Adrenal gland (tissue), 12 donors: ENCODE results near the gene ZNF592. TPM values are rescaled to one million over a fixed set of nuclear protein-coding genes. Genes with fewer than 3 reads are reported as not detected.

Experiments
- DNase-seq, 7 donors: peaks; one replicate each; pipeline ENCODE4 v3.0.0-alpha.2; 2019 to 2020
- H3K27ac ChIP-seq, 5 donors: fragments of 200-600 bp; sonication (generic) in 4 of 5; 1 replicate in 3 of 5; 2 replicates in 2 of 5; pipeline versions ENCODE4 v1.5.1 to v1.8.0; 2016 to 2020; ENCODE audit warnings: mild to moderate bottlenecking in 1 of 5
- H3K27me3 ChIP-seq: fragments of 200-600 bp; 2 replicates; pipeline ENCODE4 v1.8.0; 2021
- H3K36me3 ChIP-seq, 2 donors: fragments of 200-600 bp; replicated peaks in 1 of 2; 1 replicate in 1 of 2; 2 replicates in 1 of 2; pipeline versions ENCODE4 v1.5.1 to v1.8.0; 2018 to 2022
- H3K4me1 ChIP-seq, 2 donors: fragments of 200-600 bp; replicated peaks in 1 of 2; 1 replicate in 1 of 2; 2 replicates in 1 of 2; pipeline versions ENCODE4 v1.5.1 to v1.8.0; 2018 to 2021
- H3K4me3 ChIP-seq, 4 donors: fragments of 200-600 bp; sonication (generic) in 3 of 4; one replicate each; pipeline ENCODE4 v1.5.1; 2016 to 2018
- H3K9me3 ChIP-seq, 3 donors: fragments of 200-600 bp; sonication (generic) in 1 of 3; replicated peaks in 1 of 3; 1 replicate in 2 of 3; 2 replicates in 1 of 3; pipeline versions ENCODE4 v1.5.1 to v1.8.0; 2016 to 2021
- POLR2A ChIP-seq, 2 donors: fragments of 450-650 bp; IDR thresholded peaks; one replicate each; pipeline ENCODE4 v1.6.1; 2017; ENCODE audit warnings: antibody characterized with exemption in 2 of 2, mild to moderate bottlenecking in 2 of 2, moderate library complexity in 1 of 2
- WGBS, 4 donors: extraction: QIAGEN DNeasy Blood & Tissue Kit in 2 of 4; methylation state at CpG; one replicate each; pipeline versions ENCODE4 v1.1.5 to v1.1.7; 2013 to 2017; 5-methylcytosine and 5-hydroxymethylcytosine counted together
- intact Hi-C, 2 donors: fragments of 100-400 bp; cut with DNase I; formaldehyde crosslinking; loops; one replicate each; pipeline versions ENCODE4 v1.14.1 to v1.15.0; 2022 to 2023
- polyA plus RNA-seq, 3 donors: library from polyadenylated mRNA; stranded (reverse); fragments of 200-250 nt in 2 of 3; fragments of 350-450 nt in 1 of 3; fragmentation: Illumina TruSeq in 1 of 3; extraction: RNeasy Lipid Tissue Mini Kit (QIAGEN cat#74804) in 1 of 3; gene quantifications; one replicate each; pipeline ENCODE4 v1.2.3, GENCODE V29; 2013 to 2014
- total RNA-seq, 9 donors: library from RNA; depleted of rRNA in 4 of 9; stranded (reverse); fragments of >200 nt in 4 of 9; fragments of 120-200 nt in 1 of 9; fragmentation: NEBNext Ultra II Directional in 1 of 9; extraction: Animal tissue kit (Norgen Biotek cat#: 25700) in 1 of 9; gene quantifications; one replicate each; pipeline versions ENCODE4 v1.1.0 to v1.2.4, GENCODE V29; 2013 to 2023
- TF ChIP-seq, protein P1 (sequence below), 6 experiments: fragments of 450-650 bp in 4 of 6; fragments of 200-600 bp in 2 of 6; sonication (generic) in 1 of 6; IDR thresholded peaks; 1 replicate in 5 of 6; 2 replicates in 1 of 6; pipeline versions ENCODE4 v1.5.1 to v1.8.0; 2016 to 2021; ENCODE audit warnings: antibody characterized with exemption in 6 of 6, mild to moderate bottlenecking in 2 of 6, moderate library complexity in 1 of 6
- donor health status: healthy with polysubstance abuse.
- donor health status: Bipolar disorder and iron deficiency.
- donor health status: DM: yes; HTN: yes; CAD: no.
- donor health status: DM: no; HTN: no; CAD: no.
- donor health status: DM: no; HTN: no; CAD: no.
- donor health status: DM: yes; HTN: yes; CAD: no.

ZNF592 gene
- total and polyA plus RNA-seq, 12 donors: 8.1 to 30.3 (median 24.2) TPM

DNA sequence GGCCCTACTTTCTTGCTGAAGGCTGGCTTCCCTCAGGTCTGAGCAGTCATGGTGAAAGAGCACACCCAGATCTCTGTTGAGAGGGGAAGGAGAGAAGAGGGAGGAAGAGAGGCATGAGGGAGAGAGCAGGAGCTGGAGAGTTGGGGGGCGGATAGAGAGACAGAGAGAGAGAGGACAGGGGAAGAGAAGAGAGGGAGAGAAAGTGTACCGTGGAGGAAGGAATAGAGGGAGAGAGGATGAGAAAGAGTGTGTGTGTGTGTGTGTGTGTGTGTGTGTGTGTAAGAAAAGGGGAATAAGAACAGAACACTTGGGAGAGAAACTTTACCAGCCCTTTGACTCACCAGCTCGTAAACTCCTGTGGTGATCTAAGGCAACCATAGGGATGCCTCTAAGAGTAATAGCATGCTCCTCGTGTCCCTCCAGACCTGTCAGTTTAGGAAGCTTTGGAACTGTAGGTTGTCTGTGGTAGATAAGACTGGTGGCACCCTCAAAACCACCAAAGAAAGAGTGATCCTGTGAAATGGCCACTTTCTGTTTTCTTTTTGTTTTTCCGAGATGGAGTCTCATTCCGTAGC lies 18.2 kb downstream of the ZNF592 start:
- Histone ChIP-seq H3K36me3 (peaks cover 0 to 24% of the 10 kb centered on the region in 2 donors), H3K9me3 (no peaks in the 10 kb centered on the region), H3K4me3 (no peak overlapping the region), H3K4me1 (peaks cover 22 to 36% of the 10 kb centered on the region in 2 donors), H3K27ac (no peak overlapping the region), H3K27me3 (no peaks in the 10 kb centered on the region)
- intact Hi-C loops: no loop called here
- DNase-seq: no peak
- WGBS, 4 donors: 79 to 91% (median 87%) methylated on average over 6 of the region's 6 CpGs
- no peak for TF ChIP-seq POLR2A (IDR thresholded peaks at IDR 0.05)

DNA sequence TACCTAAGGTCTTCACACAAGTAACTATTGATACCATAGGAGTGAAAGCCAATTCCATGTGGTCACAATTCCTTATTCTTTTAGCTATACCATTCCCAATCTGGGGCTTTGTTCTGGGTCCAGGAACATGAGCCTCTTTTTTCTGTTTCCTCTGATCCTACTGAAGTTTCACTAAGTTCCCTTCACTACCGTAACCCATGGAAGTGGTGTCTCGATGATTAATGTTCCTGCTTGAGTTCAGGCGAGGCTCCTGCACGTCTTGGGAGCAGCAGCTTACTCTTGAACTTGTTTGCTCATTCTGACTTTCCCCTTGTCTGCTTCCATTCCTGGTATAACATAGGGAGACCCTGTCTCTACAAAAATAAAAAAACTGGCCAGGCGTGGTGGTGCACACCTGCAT lies 23.6 kb downstream of the ZNF592 start:
- TF ChIP-seq, protein P1, sequence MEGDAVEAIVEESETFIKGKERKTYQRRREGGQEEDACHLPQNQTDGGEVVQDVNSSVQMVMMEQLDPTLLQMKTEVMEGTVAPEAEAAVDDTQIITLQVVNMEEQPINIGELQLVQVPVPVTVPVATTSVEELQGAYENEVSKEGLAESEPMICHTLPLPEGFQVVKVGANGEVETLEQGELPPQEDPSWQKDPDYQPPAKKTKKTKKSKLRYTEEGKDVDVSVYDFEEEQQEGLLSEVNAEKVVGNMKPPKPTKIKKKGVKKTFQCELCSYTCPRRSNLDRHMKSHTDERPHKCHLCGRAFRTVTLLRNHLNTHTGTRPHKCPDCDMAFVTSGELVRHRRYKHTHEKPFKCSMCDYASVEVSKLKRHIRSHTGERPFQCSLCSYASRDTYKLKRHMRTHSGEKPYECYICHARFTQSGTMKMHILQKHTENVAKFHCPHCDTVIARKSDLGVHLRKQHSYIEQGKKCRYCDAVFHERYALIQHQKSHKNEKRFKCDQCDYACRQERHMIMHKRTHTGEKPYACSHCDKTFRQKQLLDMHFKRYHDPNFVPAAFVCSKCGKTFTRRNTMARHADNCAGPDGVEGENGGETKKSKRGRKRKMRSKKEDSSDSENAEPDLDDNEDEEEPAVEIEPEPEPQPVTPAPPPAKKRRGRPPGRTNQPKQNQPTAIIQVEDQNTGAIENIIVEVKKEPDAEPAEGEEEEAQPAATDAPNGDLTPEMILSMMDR (IDR thresholded peaks at IDR 0.05): no peak
- no peak for TF ChIP-seq POLR2A (IDR thresholded peaks at IDR 0.05)
- no peaks in the 10 kb centered on the region for H3K9me3 ChIP-seq
- peaks cover 0 to 19% of the 10 kb centered on the region in 2 donors for H3K36me3 ChIP-seq
- no peak overlapping the region for H3K4me3 ChIP-seq
- no peak for DNase-seq
- intact Hi-C loops: no loop called here
- WGBS, 4 donors: 35 to 51% (median 41%) methylated on average over 5 of the region's 5 CpGs
- peak overlapping the region in 1 of 5 donors; percentile 19 for H3K27ac ChIP-seq
- peaks cover 24 to 41% of the 10 kb centered on the region in 2 donors for H3K4me1 ChIP-seq
- H3K27me3 ChIP-seq: no peaks in the 10 kb centered on the region

DNA sequence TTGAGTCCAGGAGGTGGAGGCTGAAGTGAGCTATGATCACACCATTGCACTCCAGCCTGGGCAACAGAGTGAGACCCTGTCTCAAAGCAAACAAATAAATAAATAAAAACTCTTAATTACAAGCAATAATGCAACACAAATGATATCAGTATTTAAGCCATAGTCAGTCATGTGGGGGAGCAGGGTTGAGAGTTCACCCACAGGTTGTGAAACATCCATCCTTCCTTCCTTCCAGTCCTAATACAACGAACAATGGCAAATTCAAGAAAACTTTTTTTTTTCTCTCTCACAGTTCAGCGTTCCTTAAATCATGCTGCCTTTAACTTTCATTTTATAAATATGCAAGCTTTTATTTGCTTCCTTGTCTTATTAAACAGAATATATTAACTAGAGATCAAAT lies 24.1 kb downstream of the ZNF592 start:
- peak overlapping the region in 1 of 5 donors; percentile 19 for H3K27ac ChIP-seq
- H3K4me1 ChIP-seq: peaks cover 24 to 41% of the 10 kb centered on the region in 2 donors
- H3K4me3 ChIP-seq: no peak overlapping the region
- H3K9me3 ChIP-seq: no peaks in the 10 kb centered on the region
- no peaks in the 10 kb centered on the region for H3K27me3 ChIP-seq
- WGBS, 4 donors: 30 to 45% (median 38%) methylated on average over 2 of the region's 2 CpGs
- no peak for DNase-seq
- intact Hi-C loops: no loop called here
- peaks cover 0 to 19% of the 10 kb centered on the region in 2 donors for H3K36me3 ChIP-seq
- no peak for TF ChIP-seq POLR2A (IDR thresholded peaks at IDR 0.05)
- TF ChIP-seq, protein P1 (IDR thresholded peaks at IDR 0.05): no peak

DNA sequence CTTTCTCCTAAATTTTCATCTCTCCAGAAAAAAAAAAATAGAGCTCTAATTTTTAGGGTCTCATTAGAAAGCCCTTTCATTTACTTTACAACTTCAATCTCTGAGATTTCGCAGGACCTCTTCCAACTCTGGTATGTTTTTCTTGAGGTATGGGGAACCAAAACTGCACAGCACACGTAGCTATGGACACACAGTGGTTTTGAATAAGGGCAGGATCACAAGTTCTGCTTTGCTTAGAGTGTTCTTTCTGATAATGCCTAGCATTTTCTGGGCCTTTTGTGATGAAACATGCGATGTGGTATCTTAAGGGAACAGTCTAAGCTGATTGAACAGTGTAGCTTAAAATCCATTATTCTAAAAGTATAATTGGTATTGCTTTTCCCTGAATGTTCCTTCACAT lies 25.3 kb downstream of the ZNF592 start:
- Histone ChIP-seq H3K27me3 (no peaks in the 10 kb centered on the region), H3K36me3 (peaks cover 0 to 8% of the 10 kb centered on the region in 2 donors), H3K27ac (no peak overlapping the region), H3K4me1 (peaks cover 24 to 41% of the 10 kb centered on the region in 2 donors), H3K9me3 (no peaks in the 10 kb centered on the region), H3K4me3 (no peak overlapping the region)
- WGBS, 4 donors: 67 to 86% (median 80%) methylated on average over 3 of the region's 3 CpGs
- no peak for TF ChIP-seq POLR2A (IDR thresholded peaks at IDR 0.05)
- TF ChIP-seq, protein P1 (IDR thresholded peaks at IDR 0.05): no peak
- DNase-seq: no peak
- intact Hi-C loops: no loop called here
